Measurements from ENCODE around the gene MTERF1. TPM values are rescaled to one million over a fixed set of nuclear protein-coding genes. Genes with fewer than 3 reads are reported as not detected.
"Not testable (repeated sequence)": the region's sequence is repeated elsewhere in the genome, so short reads cannot be mapped to it uniquely, and the experiment has no call there.

The MTERF1 gene
- polyA plus RNA-seq, 3 donors = 3.6 to 4.6 (median 4.0) TPM

DNA sequence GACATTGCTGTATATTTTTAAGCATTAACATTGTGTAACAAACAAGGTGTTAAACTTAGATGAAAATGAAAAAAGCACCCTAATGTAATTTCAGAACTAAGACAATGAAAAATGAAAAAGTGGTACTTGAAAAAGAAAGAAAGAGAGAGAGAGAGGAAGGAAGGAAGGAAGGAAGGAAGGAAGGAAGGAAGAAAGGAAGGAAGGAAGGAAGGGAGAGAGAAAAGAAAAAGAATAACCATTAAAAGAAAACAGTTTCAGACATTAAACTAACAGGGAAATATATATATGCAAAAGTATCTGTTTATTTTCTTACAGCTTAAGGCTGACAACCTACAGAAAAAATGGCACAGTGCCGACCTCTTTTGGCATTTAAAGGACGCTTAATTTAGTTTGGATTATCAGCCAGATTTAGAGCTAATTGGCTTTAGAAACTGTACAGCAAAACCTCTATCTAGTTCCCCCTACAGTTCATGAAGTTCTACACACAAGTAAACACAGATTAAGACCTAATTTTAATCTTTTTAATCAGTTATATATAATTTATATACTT lies 13.8 kb downstream of the MTERF1 start:
- no peak overlapping the region for H3K4me3 Mint-ChIP-seq
- Histone ChIP-seq H3K4me1 (ENCODE audit: control insufficient read depth in 1 of 2, insufficient read depth in 2 of 2, low read length in 2 of 2) (no peaks in the 10 kb centered on the region), H3K27ac (ENCODE audit: low read depth in 1 of 2, low read length in 2 of 2) (no peak overlapping the region), H3K36me3 (replicated peaks in 1 of 2; ENCODE audit: control insufficient read depth in 1 of 2, insufficient read depth in 2 of 2, low read length in 2 of 2) (peaks cover 0 to 12% of the 10 kb centered on the region in 2 donors), H3K79me2 (ENCODE audit: insufficient read depth, low read length) (no peaks in the 10 kb centered on the region), H3K27me3 (ENCODE audit: control insufficient read depth in 2 of 2, insufficient read depth in 2 of 2, low read length in 2 of 2) (no peaks in the 10 kb centered on the region), H3K9me3 (replicated peaks in 1 of 2; ENCODE audit: control insufficient read depth in 1 of 2, insufficient read depth in 1 of 2, low read length in 2 of 2) (no peaks in the 10 kb centered on the region), H4K20me1 (ENCODE audit: insufficient read depth, low read length) (peaks cover 4% of the 10 kb centered on the region), H3K9ac (ENCODE audit: insufficient read depth, low read length, poor library complexity, severe bottlenecking) (no peak overlapping the region), H3K4me3 (replicated peaks in 1 of 3; ENCODE audit: low read depth in 2 of 3, low read length in 3 of 3) (no peak overlapping the region), H3K4me2 (replicated peaks; ENCODE audit: extremely low read depth, low read length, poor library complexity, severe bottlenecking) (no peak overlapping the region), H2AFZ (ENCODE audit: insufficient read depth, low read depth, low read length, poor library complexity, severe bottlenecking) (no peak overlapping the region)
- H3K27me3 Mint-ChIP-seq (ENCODE audit: low read depth in 3 of 3) = peaks cover 0 to 3% (median 0%) of the 10 kb centered on the region in 3 donors
- WGBS (ENCODE audit: insufficient coverage) = no CpG with 5 or more reads among the region's 2 CpGs
- intact Hi-C loops (cut with micrococcal nuclease) = no loop called here
- DNase-seq = no peak
- no peaks in the 10 kb centered on the region for H3K4me1 Mint-ChIP-seq
- H3K9me3 Mint-ChIP-seq = peaks cover 0 to 5% (median 1%) of the 10 kb centered on the region in 7 donors
- TF ChIP-seq, protein P1, sequence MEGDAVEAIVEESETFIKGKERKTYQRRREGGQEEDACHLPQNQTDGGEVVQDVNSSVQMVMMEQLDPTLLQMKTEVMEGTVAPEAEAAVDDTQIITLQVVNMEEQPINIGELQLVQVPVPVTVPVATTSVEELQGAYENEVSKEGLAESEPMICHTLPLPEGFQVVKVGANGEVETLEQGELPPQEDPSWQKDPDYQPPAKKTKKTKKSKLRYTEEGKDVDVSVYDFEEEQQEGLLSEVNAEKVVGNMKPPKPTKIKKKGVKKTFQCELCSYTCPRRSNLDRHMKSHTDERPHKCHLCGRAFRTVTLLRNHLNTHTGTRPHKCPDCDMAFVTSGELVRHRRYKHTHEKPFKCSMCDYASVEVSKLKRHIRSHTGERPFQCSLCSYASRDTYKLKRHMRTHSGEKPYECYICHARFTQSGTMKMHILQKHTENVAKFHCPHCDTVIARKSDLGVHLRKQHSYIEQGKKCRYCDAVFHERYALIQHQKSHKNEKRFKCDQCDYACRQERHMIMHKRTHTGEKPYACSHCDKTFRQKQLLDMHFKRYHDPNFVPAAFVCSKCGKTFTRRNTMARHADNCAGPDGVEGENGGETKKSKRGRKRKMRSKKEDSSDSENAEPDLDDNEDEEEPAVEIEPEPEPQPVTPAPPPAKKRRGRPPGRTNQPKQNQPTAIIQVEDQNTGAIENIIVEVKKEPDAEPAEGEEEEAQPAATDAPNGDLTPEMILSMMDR (IDR thresholded peaks at IDR 0.05) = no peak
- H3K27ac Mint-ChIP-seq = no peak overlapping the region
- H3K36me3 Mint-ChIP-seq = peaks cover 11 to 13% of the 10 kb centered on the region in 2 donors

DNA sequence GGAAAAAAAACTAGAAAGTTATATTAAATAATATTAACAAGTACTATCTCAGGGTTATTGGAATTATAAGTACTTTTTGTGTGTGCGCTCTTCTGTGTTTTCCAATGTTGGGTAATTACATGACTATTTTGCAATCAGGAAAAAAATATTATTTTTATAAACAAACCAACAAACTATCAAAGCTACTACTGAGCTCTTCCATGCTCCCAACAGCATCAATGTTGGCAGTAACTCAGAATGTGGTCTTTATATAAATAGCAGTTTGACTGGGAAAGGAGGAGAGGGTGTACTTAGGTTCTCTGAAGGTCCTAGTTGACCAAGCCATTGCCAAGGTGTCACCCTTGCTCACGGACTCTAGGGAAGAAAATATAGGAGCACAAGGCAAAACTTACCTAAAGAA lies 15.0 kb downstream of the MTERF1 start:
- Mint-ChIP-seq H3K4me1 (peaks cover 9% of the 10 kb centered on the region), H3K27me3 (ENCODE audit: low read depth in 3 of 3) (peaks cover 0 to 3% (median 0%) of the 10 kb centered on the region in 3 donors), H3K36me3 (peaks cover 7 to 9% of the 10 kb centered on the region in 2 donors), H3K4me3 (no peak overlapping the region), H3K9me3 (peaks cover 0 to 5% (median 1%) of the 10 kb centered on the region in 7 donors), H3K27ac (no peak overlapping the region)
- no peak overlapping the region for H3K4me2 ChIP-seq (replicated peaks; ENCODE audit: extremely low read depth, low read length, poor library complexity, severe bottlenecking)
- H4K20me1 ChIP-seq (ENCODE audit: insufficient read depth, low read length) = no peaks in the 10 kb centered on the region
- H3K79me2 ChIP-seq (ENCODE audit: insufficient read depth, low read length) = no peaks in the 10 kb centered on the region
- intact Hi-C loops (cut with micrococcal nuclease) = no loop called here
- WGBS (ENCODE audit: insufficient coverage) = no CpG with 5 or more reads among the region's 2 CpGs
- TF ChIP-seq, protein P1 (IDR thresholded peaks at IDR 0.05) = no peak
- no peaks in the 10 kb centered on the region for H3K4me1 ChIP-seq (ENCODE audit: control insufficient read depth in 1 of 2, insufficient read depth in 2 of 2, low read length in 2 of 2)
- peaks cover 0 to 12% of the 10 kb centered on the region in 2 donors for H3K36me3 ChIP-seq (replicated peaks in 1 of 2; ENCODE audit: control insufficient read depth in 1 of 2, insufficient read depth in 2 of 2, low read length in 2 of 2)
- H3K4me3 ChIP-seq (replicated peaks in 1 of 3; ENCODE audit: low read depth in 2 of 3, low read length in 3 of 3) = no peak overlapping the region
- H3K27ac ChIP-seq (ENCODE audit: low read depth in 1 of 2, low read length in 2 of 2) = no peak overlapping the region
- no peak for DNase-seq
- no peak overlapping the region for H2AFZ ChIP-seq (ENCODE audit: insufficient read depth, low read depth, low read length, poor library complexity, severe bottlenecking)
- H3K27me3 ChIP-seq (ENCODE audit: control insufficient read depth in 2 of 2, insufficient read depth in 2 of 2, low read length in 2 of 2) = no peaks in the 10 kb centered on the region
- no peaks in the 10 kb centered on the region for H3K9me3 ChIP-seq (replicated peaks in 1 of 2; ENCODE audit: control insufficient read depth in 1 of 2, insufficient read depth in 1 of 2, low read length in 2 of 2)
- H3K9ac ChIP-seq (ENCODE audit: insufficient read depth, low read length, poor library complexity, severe bottlenecking) = no peak overlapping the region

DNA sequence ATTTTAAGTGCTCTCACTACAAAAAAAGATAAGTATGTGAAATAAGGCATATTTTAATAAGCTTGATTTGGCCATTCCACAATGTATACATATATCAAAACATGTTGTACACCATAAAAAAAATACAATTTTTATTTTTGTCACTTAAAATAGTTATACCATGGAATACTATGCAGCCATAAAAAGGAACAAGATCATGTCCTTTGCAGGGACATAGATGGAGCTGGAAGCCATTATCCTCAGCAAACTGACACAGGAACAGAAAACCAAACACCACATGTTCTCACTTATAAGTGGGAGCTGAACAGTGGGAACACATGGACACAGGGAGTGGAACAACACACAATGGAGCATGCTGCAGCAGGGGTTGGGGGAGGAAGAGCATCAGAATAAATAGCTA lies 15.9 kb downstream of the MTERF1 start:
- H3K4me1 ChIP-seq (ENCODE audit: control insufficient read depth in 1 of 2, insufficient read depth in 2 of 2, low read length in 2 of 2); H3K79me2 ChIP-seq (ENCODE audit: insufficient read depth, low read length); intact Hi-C loops (cut with micrococcal nuclease); H3K4me3 ChIP-seq (replicated peaks in 1 of 3; ENCODE audit: low read depth in 2 of 3, low read length in 3 of 3); H4K20me1 ChIP-seq (ENCODE audit: insufficient read depth, low read length); H2AFZ ChIP-seq (ENCODE audit: insufficient read depth, low read depth, low read length, poor library complexity, severe bottlenecking); H3K36me3 Mint-ChIP-seq; H3K27ac ChIP-seq (ENCODE audit: low read depth in 1 of 2, low read length in 2 of 2); H3K9me3 Mint-ChIP-seq; H3K4me1 Mint-ChIP-seq; H3K9ac ChIP-seq (ENCODE audit: insufficient read depth, low read length, poor library complexity, severe bottlenecking); H3K27me3 Mint-ChIP-seq (ENCODE audit: low read depth in 3 of 3); H3K9me3 ChIP-seq (replicated peaks in 1 of 2; ENCODE audit: control insufficient read depth in 1 of 2, insufficient read depth in 1 of 2, low read length in 2 of 2); H3K4me2 ChIP-seq (replicated peaks; ENCODE audit: extremely low read depth, low read length, poor library complexity, severe bottlenecking); DNase-seq; H3K27me3 ChIP-seq (ENCODE audit: control insufficient read depth in 2 of 2, insufficient read depth in 2 of 2, low read length in 2 of 2); H3K4me3 Mint-ChIP-seq; H3K27ac Mint-ChIP-seq: not testable (repeated sequence)
- H3K36me3 ChIP-seq (replicated peaks in 1 of 2; ENCODE audit: control insufficient read depth in 1 of 2, insufficient read depth in 2 of 2, low read length in 2 of 2) = peaks cover 0 to 12% of the 10 kb centered on the region in 2 donors
